T-cell (primary cell): ENCODE results near the gene GCM1. TPM values are rescaled to one million over a fixed set of nuclear protein-coding genes. Genes with fewer than 3 reads are reported as not detected.

ENCODE experiments used
- ATAC-seq, 4 experiments: fragments of 200-7000 bp in 3 of 4; fragments of 150-1000 bp in 1 of 4; cut with Tn5 transposase; replicated peaks in 1 of 4; 1 replicate in 3 of 4; 2 replicates in 1 of 4; pipeline ENCODE4 v1.10.0; 2021; ENCODE audit warnings: moderate library complexity in 3 of 4, mild to moderate bottlenecking in 2 of 4, moderate number of reproducible peaks in 1 of 4
- CTCF ChIA-PET, 2 donors: fragments of 300-600 bp; sonication (Branson Sonifier 250); formaldehyde crosslinking; loops; one replicate each; lab custom pipeline; 2022; ENCODE audit warnings: antibody characterized with exemption in 2 of 2; lab: Charles Lee
- POLR2A ChIA-PET, 2 donors: fragments of 300-600 bp; sonication (Branson Sonifier 250); formaldehyde crosslinking; loops; one replicate each; lab custom pipeline; 2022; ENCODE audit warnings: antibody characterized with exemption in 2 of 2; lab: Charles Lee
- DNase-seq, 35 experiments: peaks; one replicate each; pipeline versions ENCODE4 v3.0.0 to v3.0.0-alpha.2; 2013 to 2023
- H3K27ac ChIP-seq: one replicate; pipeline ENCODE4 v1.5.1; 2013; ENCODE audit warnings: low read length
- H3K27me3 ChIP-seq, 2 experiments: replicated peaks in 1 of 2; 1 replicate in 1 of 2; 2 replicates in 1 of 2; pipeline versions ENCODE4 v1.6.1 to v1.7.0; 2013; ENCODE audit warnings: low read length in 1 of 2, mixed read lengths in 1 of 2; ENCODE audit not compliant: control insufficient read depth in 2 of 2, insufficient read depth in 2 of 2; ENCODE audit errors: extremely low read depth in 1 of 2
- H3K36me3 ChIP-seq, 2 donors: 1 replicate in 1 of 2; 2 replicates in 1 of 2; pipeline versions ENCODE4 v1.6.1 to v1.7.0; 2013; ENCODE audit warnings: low read length in 1 of 2; ENCODE audit not compliant: control insufficient read depth in 2 of 2, insufficient read depth in 1 of 2; ENCODE audit errors: extremely low read depth in 1 of 2
- H3K4me1 ChIP-seq, 2 experiments: 1 replicate in 1 of 2; 2 replicates in 1 of 2; pipeline versions ENCODE4 v1.6.1 to v1.7.0; 2013; ENCODE audit warnings: low read length in 2 of 2, mixed read lengths in 1 of 2; ENCODE audit not compliant: insufficient read depth in 2 of 2, control insufficient read depth in 1 of 2; ENCODE audit errors: extremely low read depth in 1 of 2
- H3K4me3 ChIP-seq, 2 donors: 1 replicate in 1 of 2; 2 replicates in 1 of 2; pipeline versions ENCODE4 v1.5.1 to v1.7.0; 2013; ENCODE audit warnings: mild to moderate bottlenecking in 2 of 2, low read length in 1 of 2, moderate library complexity in 1 of 2; ENCODE audit not compliant: control insufficient read depth in 1 of 2; ENCODE audit errors: extremely low read depth in 1 of 2
- H3K9me3 ChIP-seq: 2 replicates; pipeline ENCODE4 v1.7.0; 2013
- H3K27ac Mint-ChIP-seq, 2 donors: one replicate each; pipeline ENCODE4 v1.8.0; 2020 to 2021; ENCODE audit warnings: mild to moderate bottlenecking in 2 of 2, mixed read lengths in 2 of 2
- H3K27me3 Mint-ChIP-seq, 2 donors: one replicate each; pipeline ENCODE4 v1.8.0; 2021 to 2022; ENCODE audit warnings: mixed read lengths in 2 of 2
- H3K36me3 Mint-ChIP-seq: one replicate; pipeline ENCODE4 v1.8.0; 2021; ENCODE audit warnings: mixed read lengths
- H3K4me1 Mint-ChIP-seq, 3 donors: one replicate each; pipeline ENCODE4 v1.8.0; 2020 to 2022; ENCODE audit warnings: mixed read lengths in 3 of 3, mild to moderate bottlenecking in 1 of 3
- H3K4me3 Mint-ChIP-seq, 3 donors: one replicate each; pipeline ENCODE4 v1.8.0; 2020 to 2022; ENCODE audit warnings: mild to moderate bottlenecking in 3 of 3, mixed read lengths in 3 of 3, moderate library complexity in 3 of 3
- H3K9me3 Mint-ChIP-seq, 3 donors: one replicate each; pipeline ENCODE4 v1.8.0; 2020 to 2022; ENCODE audit warnings: mixed read lengths in 3 of 3
- WGBS: methylation state at CpG from one replicate; pipeline ENCODE4 v1.1.5; 2013; ENCODE audit warnings: missing lambda C conversion rate; ENCODE audit not compliant: insufficient coverage; 5-methylcytosine and 5-hydroxymethylcytosine counted together
- total RNA-seq, 35 experiments: library from RNA in 6 of 35; stranded (reverse) in 6 of 35; fragments of 120-200 nt in 1 of 35; gene quantifications; one replicate each; pipeline versions ENCODE4 v1.2.1 to v1.2.4 and lab custom pipeline; 2013 to 2026

The GCM1 gene
- total RNA-seq, 5 donors from 2014 or later (not counting 1 experiment from before 2014, with no cell fraction given), result 0.12 to 0.23 TPM; not detected in 3

DNA sequence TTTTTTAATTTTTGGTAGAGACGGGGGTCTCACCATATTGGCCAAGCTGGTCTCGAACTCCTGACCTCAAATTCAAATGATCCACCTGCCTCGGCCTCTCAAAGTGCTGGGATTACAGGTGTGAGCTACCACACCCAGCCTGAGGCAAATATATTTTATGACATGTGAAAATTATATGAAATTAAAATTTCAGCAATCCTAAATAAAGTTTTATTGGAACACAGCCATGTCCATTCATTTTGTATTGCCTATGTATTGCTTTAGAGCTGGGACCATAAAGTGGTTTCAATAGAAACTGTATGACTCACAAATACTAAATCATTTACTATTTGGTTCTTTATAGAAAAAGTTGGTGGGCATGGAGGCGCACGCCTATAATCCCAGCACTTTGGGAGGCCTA lies 32.0 kb upstream of the GCM1 start:
- no peak for ATAC-seq
- no peak for DNase-seq
- Histone ChIP-seq H3K27ac (no peak overlapping the region), H3K4me3 (no peak overlapping the region), H3K27me3 (no peaks in the 10 kb centered on the region), H3K4me1 (peaks cover 0 to 6% of the 10 kb centered on the region in 2 experiments), H3K9me3 (no peaks in the 10 kb centered on the region), H3K36me3 (no peaks in the 10 kb centered on the region)
- POLR2A ChIA-PET, result interaction anchor here in 1 of 2 donors (0.5 kb wide), 1 partner anchor 178 kb away, joined by 5 read pairs; no protein-coding TSS in a partner anchor
- Mint-ChIP-seq H3K4me3 (no peak overlapping the region), H3K9me3 (no peaks in the 10 kb centered on the region), H3K4me1 (peaks cover 12 to 22% (median 22%) of the 10 kb centered on the region in 3 donors), H3K27ac (peak overlapping the region in 1 of 2 donors; percentile 48), H3K27me3 (no peaks in the 10 kb centered on the region), H3K36me3 (no peaks in the 10 kb centered on the region)
- no CpG with 5 or more reads among the region's 5 CpGs for WGBS
- CTCF ChIA-PET, result interaction anchor here in 1 of 2 donors (0.9 to 1.3 kb wide), 2 partner anchors 10 to 230 kb away, joined by 3 read pairs; no protein-coding TSS in a partner anchor

DNA sequence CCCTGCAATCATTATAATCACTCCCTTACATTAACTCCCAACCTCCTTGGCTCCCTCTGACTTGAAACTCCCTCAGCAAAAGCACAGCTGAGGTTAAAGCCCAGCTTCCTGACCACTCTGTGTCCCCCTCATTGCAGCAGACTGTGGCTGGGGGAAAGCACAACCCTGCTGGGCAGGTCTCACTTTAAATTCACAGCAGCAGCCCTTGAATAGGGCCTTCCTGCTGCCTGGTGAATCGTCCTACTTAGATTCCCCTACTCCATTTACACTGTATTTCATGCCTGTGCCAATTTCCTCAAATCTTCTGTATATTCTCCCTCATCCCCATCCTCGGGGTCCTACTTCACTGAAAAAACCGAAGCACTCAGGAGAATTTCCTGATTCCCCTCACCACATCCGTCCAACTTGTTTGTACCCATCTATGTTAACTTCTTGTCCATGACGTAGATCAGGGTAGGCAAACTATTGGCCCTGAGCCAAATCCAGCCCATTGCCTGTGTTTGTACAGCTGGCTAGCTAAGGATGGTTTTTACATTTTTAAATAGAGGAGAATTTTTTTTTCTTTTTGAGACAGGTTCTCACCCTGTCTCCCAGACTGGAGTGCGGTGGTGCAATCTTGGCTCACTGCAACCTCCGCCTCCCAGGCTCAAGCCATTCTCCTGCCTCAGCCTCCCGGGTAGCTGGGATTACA lies 31.5 kb upstream of the GCM1 start:
- H3K4me3 ChIP-seq, result no peak overlapping the region
- peak; percentile 40 to 90 (median 54) for ATAC-seq
- CTCF ChIA-PET, result interaction anchor here in 1 of 2 donors (0.6 to 1.3 kb wide), 3 partner anchors 11 to 553 kb away, joined by 3 to 4 read pairs (median 3); no protein-coding TSS in a partner anchor

DNA sequence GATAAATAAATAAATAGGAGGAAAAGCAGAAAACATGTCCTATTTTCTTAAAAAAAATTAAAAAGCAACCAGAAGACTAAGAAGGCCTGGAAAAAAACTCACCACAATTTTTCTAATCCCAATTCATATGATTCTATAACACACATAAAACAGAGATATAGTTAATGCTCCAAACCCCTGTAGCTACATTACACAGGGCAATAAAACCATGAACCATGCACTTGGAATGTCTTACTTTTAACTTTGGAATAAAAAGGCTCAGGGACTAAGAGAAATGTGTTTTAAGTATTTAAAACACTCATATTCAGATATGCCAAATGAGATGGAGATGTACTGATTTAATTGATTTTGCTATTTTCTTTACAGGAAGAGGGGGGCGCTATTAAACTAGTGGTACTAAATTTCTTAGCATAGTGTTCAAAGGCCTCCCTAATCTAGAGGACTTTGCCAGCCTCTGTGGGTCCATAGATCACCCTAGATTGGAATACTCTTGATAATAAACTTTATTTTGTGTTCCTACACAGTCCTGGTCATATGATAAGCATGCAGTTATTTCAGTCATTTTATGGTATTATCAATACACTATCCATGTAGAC lies 30.3 kb upstream of the GCM1 start:
- Mint-ChIP-seq H3K27me3 (no peaks in the 10 kb centered on the region), H3K9me3 (no peaks in the 10 kb centered on the region), H3K4me3 (no peak overlapping the region), H3K4me1 (peaks cover 12 to 22% (median 17%) of the 10 kb centered on the region in 3 donors), H3K27ac (peak overlapping the region; percentile 8 to 89), H3K36me3 (no peaks in the 10 kb centered on the region)
- Histone ChIP-seq H3K4me1 (peaks cover 0 to 6% of the 10 kb centered on the region in 2 experiments), H3K27ac (no peak overlapping the region), H3K4me3 (no peak overlapping the region), H3K36me3 (no peaks in the 10 kb centered on the region), H3K9me3 (no peaks in the 10 kb centered on the region), H3K27me3 (no peaks in the 10 kb centered on the region)
- CTCF ChIA-PET, result interaction anchor here in 1 of 2 donors (0.5 kb wide), 1 partner anchor 55 kb away, joined by 3 read pairs; no protein-coding TSS in a partner anchor
- no CpG with 5 or more reads among the region's 1 CpG for WGBS
- POLR2A ChIA-PET, result no interaction called here
- DNase-seq, result no peak
- ATAC-seq, result no peak

More for the DNA sequence above, 31.5 kb upstream of the GCM1 start:
- Histone ChIP-seq H3K27me3 (no peaks in the 10 kb centered on the region), H3K4me1 (peaks cover 0 to 6% of the 10 kb centered on the region in 2 experiments), H3K36me3 (no peaks in the 10 kb centered on the region), H3K9me3 (no peaks in the 10 kb centered on the region), H3K27ac (no peak overlapping the region)
- peak overlapping the region in 1 of 3 donors; percentile 47 for H3K4me3 Mint-ChIP-seq
- H3K4me1 Mint-ChIP-seq, result peaks cover 12 to 22% (median 22%) of the 10 kb centered on the region in 3 donors
- WGBS, result 50% methylated on average over 5 of the region's 8 CpGs
- DNase-seq, result peak in 34 of 35 experiments; percentile 7 to 69 (median 43)
- no peaks in the 10 kb centered on the region for H3K9me3 Mint-ChIP-seq
- H3K27me3 Mint-ChIP-seq, result no peaks in the 10 kb centered on the region
- H3K27ac Mint-ChIP-seq, result peak overlapping the region; percentile 89 to 92
- no peaks in the 10 kb centered on the region for H3K36me3 Mint-ChIP-seq
- POLR2A ChIA-PET, result interaction anchor here in 1 of 2 donors (0.5 kb wide), 1 partner anchor 178 kb away, joined by 5 read pairs; no protein-coding TSS in a partner anchor

DNA sequence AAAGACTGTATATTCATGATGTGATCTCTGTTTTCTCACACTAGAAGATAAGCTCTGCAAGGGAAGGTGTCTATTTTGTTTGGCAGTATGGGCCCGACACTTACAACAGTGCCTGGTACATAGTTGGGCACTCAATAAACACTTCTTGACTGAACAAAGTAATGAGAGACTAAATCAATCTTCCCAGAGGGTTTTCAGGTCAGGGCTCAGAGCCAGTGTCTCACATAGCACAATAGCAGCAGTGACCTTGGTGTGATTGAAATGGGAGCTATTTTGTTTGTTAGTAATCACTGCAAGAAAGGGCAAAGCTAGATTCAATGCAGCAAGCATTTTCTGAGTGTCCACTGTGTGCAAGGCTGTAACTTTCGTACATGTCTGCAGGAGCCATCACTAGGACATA lies 26.4 kb upstream of the GCM1 start:
- Histone ChIP-seq H3K4me1 (peaks cover 0 to 4% of the 10 kb centered on the region in 2 experiments), H3K36me3 (no peaks in the 10 kb centered on the region), H3K4me3 (no peak overlapping the region), H3K9me3 (no peaks in the 10 kb centered on the region), H3K27me3 (no peaks in the 10 kb centered on the region), H3K27ac (no peak overlapping the region)
- Mint-ChIP-seq H3K36me3 (no peaks in the 10 kb centered on the region), H3K27me3 (no peaks in the 10 kb centered on the region), H3K9me3 (no peaks in the 10 kb centered on the region), H3K4me1 (peaks cover 8 to 18% (median 11%) of the 10 kb centered on the region in 3 donors), H3K4me3 (no peak overlapping the region), H3K27ac (no peak overlapping the region)
- WGBS, result 92% methylated on average over 1 of the region's 2 CpGs
- ChIA-PET POLR2A (interaction anchor here in 1 of 2 donors (0.6 kb wide), 1 partner anchor 149 kb away, joined by 4 read pairs; no protein-coding TSS in a partner anchor), CTCF (interaction anchor here (0.6 to 4.6 kb wide), 6 partner anchors 128 to 318 kb away, joined by 3 to 32 read pairs (median 6); no protein-coding TSS in a partner anchor)
- no peak for ATAC-seq
- DNase-seq, result no peak

DNA sequence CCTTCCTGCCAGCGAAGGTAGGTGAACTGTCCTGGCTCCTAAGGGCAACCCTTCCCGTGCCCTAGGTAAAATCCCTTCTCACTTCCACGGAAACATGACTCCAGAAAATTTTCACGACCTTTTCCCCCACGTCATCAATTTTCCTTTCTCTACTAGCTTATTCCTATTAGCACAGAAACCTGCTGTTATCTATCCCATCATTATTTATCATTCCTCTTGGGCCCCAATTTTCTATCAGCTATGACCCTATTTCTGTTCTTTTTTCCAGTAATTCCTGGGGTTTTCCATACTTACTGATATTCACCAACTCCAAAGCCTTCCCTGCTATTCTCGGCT lies 23.8 kb upstream of the GCM1 start:
- Histone ChIP-seq H3K36me3 (no peaks in the 10 kb centered on the region), H3K27ac (no peak overlapping the region), H3K9me3 (no peaks in the 10 kb centered on the region), H3K4me3 (no peak overlapping the region), H3K4me1 (no peaks in the 10 kb centered on the region), H3K27me3 (no peaks in the 10 kb centered on the region)
- no peaks in the 10 kb centered on the region for H3K27me3 Mint-ChIP-seq
- H3K4me3 Mint-ChIP-seq, result no peak overlapping the region
- peaks cover 0 to 9% (median 0%) of the 10 kb centered on the region in 3 donors for H3K4me1 Mint-ChIP-seq
- no peak for DNase-seq
- ChIA-PET POLR2A (no interaction called here), CTCF (interaction anchor here (0.6 to 4.6 kb wide), 23 partner anchors 10 to 564 kb away, joined by 3 to 46 read pairs (median 3); no protein-coding TSS in a partner anchor)
- no peak overlapping the region for H3K27ac Mint-ChIP-seq
- WGBS, result 68% methylated on average over 5 of the region's 6 CpGs
- H3K9me3 Mint-ChIP-seq, result no peaks in the 10 kb centered on the region
- H3K36me3 Mint-ChIP-seq, result no peaks in the 10 kb centered on the region
- ATAC-seq, result no peak
